ENCODE measurements around the gene APEH.

- TF ChIP-seq CTCF (IDR thresholded peaks at IDR 0.05) (no peak), POLR2A (IDR thresholded peaks at IDR 0.05) (no peak)
Observed at GRCh38 chr3:49667701-49668413, 6.3 kb upstream of the APEH start.

Measured in testis (tissue), 2 donors.